Suprapubic skin (tissue), 3 donors: Measurements from ENCODE around the gene CTNNAL1.

Experiments used
- CTCF ChIP-seq, 2 donors: fragments of 200-600 bp in 1 of 2; fragments of 450-650 bp in 1 of 2; sonication (generic) in 1 of 2; IDR thresholded peaks; one replicate each; pipeline ENCODE4 v1.5.1; 2016 to 2019; ENCODE audit warnings: antibody characterized with exemption in 2 of 2, mild to moderate bottlenecking in 1 of 2, moderate library complexity in 1 of 2
- POLR2AphosphoS5 ChIP-seq, 3 donors: sonication (generic); formaldehyde crosslinking; IDR thresholded peaks; one replicate each; pipeline ENCODE4 v1.6.1; 2017; ENCODE audit warnings: antibody characterized with exemption in 3 of 3

- TF ChIP-seq CTCF (IDR thresholded peaks at IDR 0.05) (no peak), POLR2AphosphoS5 (IDR thresholded peaks at IDR 0.05) (peak in 2 of 3 donors; percentile 37 to 48)
Observed at GRCh38 chr9:108934323-108934893, 78.9 kb downstream of the CTNNAL1 start, which contains the start of gene ABITRAM.
